Activated T-cell treated with anti-CD3 and anti-CD28 coated beads for 24 hours (primary cell): ENCODE measurements around the gene RASSF7.
A peak's percentile ranks its signal among the peaks of the same experiment; 100 is the strongest.

Experiments used
- DNase-seq: peaks from one replicate; pipeline ENCODE4 v3.0.0-alpha.2; 2020; ENCODE audit warnings: low read depth

RASSF7 gene

GRCh38 chr11:551596-551995, 9.2 kb upstream of the RASSF7 start:
- DNase-seq, result no peak

GRCh38 chr11:553083-553987, 7.4 kb upstream of the RASSF7 start:
- DNase-seq, result no peak

- no peak for DNase-seq
Measured at GRCh38 chr11:553988-554340, 6.8 kb upstream of the RASSF7 start.

- DNase-seq, result peak; percentile 52
Measured at GRCh38 chr11:554428-555226, 6.1 kb upstream of the RASSF7 start.

- no peak for DNase-seq
Measured at GRCh38 chr11:555227-555779, 5.5 kb upstream of the RASSF7 start.

- no peak for DNase-seq
Measured at GRCh38 chr11:555780-556661, 4.7 kb upstream of the RASSF7 start.

- DNase-seq, result no peak
Measured at GRCh38 chr11:556662-557256, 4.0 kb upstream of the RASSF7 start.

GRCh38 chr11:557328-558132, 3.2 kb upstream of the RASSF7 start:
- DNase-seq, result no peak

- no peak for DNase-seq
Measured at GRCh38 chr11:558503-558902, 2.3 kb upstream of the RASSF7 start.

GRCh38 chr11:559020-559620, 1.6 kb upstream of the RASSF7 start:
- no peak for DNase-seq

- no peak for DNase-seq
Measured at GRCh38 chr11:559712-560304, 962 bp upstream of the RASSF7 start.

- no peak for DNase-seq
Measured at GRCh38 chr11:561148-562003, 606 bp downstream of the RASSF7 start.

GRCh38 chr11:562046-562645, 1.4 kb downstream of the RASSF7 start:
- DNase-seq, result no peak

- DNase-seq, result no peak
Measured at GRCh38 chr11:563066-563811, 2.5 kb downstream of the RASSF7 start.

- DNase-seq, result no peak
Measured at GRCh38 chr11:563812-564578, 3.2 kb downstream of the RASSF7 start.

GRCh38 chr11:565921-566509, 5.2 kb downstream of the RASSF7 start:
- no peak for DNase-seq
